Karpas-422 (cell line): ENCODE measurements around the gene TRAF3IP3. TPM values are rescaled to one million over a fixed set of nuclear protein-coding genes. Genes with fewer than 3 reads are reported as not detected.

ENCODE experiments used
- DNase-seq: peaks from one replicate; pipeline ENCODE4 v3.0.0-alpha.2; 2015
- H2AFZ ChIP-seq: fragments of 200-600 bp; sonication (generic); 2 replicates; pipeline ENCODE4 v1.6.1; 2014; ENCODE audit warnings: antibody characterized with exemption, low read length, mixed read lengths
- H3K27ac ChIP-seq: fragments of 200-600 bp; sonication (generic); 2 replicates; pipeline ENCODE4 v1.5.1; 2014; ENCODE audit warnings: mild to moderate bottlenecking, low read length, moderate library complexity
- H3K27me3 ChIP-seq: fragments of 200-600 bp; sonication (generic); 2 replicates; pipeline ENCODE4 v1.6.1; 2014; ENCODE audit warnings: low read length, mixed read lengths
- H3K36me3 ChIP-seq: fragments of 200-600 bp; sonication (generic); 2 replicates; pipeline ENCODE4 v1.6.1; 2014; ENCODE audit warnings: low read length, mixed read lengths; ENCODE audit not compliant: insufficient read depth
- H3K4me1 ChIP-seq: fragments of 200-600 bp; sonication (generic); 2 replicates; pipeline ENCODE4 v1.6.1; 2014; ENCODE audit warnings: mild to moderate bottlenecking, low read length, mixed read lengths
- H3K4me2 ChIP-seq: fragments of 200-600 bp; sonication (generic); 2 replicates; pipeline ENCODE4 v1.6.1; 2014; ENCODE audit warnings: low read length, low read depth, mild to moderate bottlenecking; ENCODE audit not compliant: poor library complexity, severe bottlenecking
- H3K4me3 ChIP-seq: fragments of 200-600 bp; sonication (generic); 2 replicates; pipeline ENCODE4 v1.5.1; 2014; ENCODE audit warnings: mild to moderate bottlenecking, antibody characterized with exemption, low read length, mixed read lengths
- H3K79me2 ChIP-seq: fragments of 200-600 bp; sonication (generic); 2 replicates; pipeline ENCODE4 v1.6.1; 2014; ENCODE audit warnings: mild to moderate bottlenecking, low read length, mixed read lengths
- H3K9ac ChIP-seq: fragments of 200-600 bp; sonication (generic); 2 replicates; pipeline ENCODE4 v1.6.0; 2014; ENCODE audit warnings: low read length
- H3K9me2 ChIP-seq: fragments of 200-600 bp; sonication (generic), shearing (Covaris generic); replicated peaks from 2 replicates; pipeline ENCODE4 v1.6.0; 2014; ENCODE audit warnings: mild to moderate bottlenecking, low read length, moderate library complexity; ENCODE audit not compliant: insufficient read depth
- H3K9me3 ChIP-seq: fragments of 300-700, 200-600 bp; sonication (generic); 2 replicates; pipeline ENCODE4 v1.6.1; 2014; ENCODE audit warnings: low read length, mixed read lengths
- H4K20me1 ChIP-seq: fragments of 200-600 bp; sonication (generic); 2 replicates; pipeline ENCODE4 v1.6.1; 2014; ENCODE audit warnings: mild to moderate bottlenecking, antibody characterized with exemption, low read length, low read depth; ENCODE audit not compliant: insufficient read depth
- total RNA-seq: library from RNA; depleted of rRNA; stranded (reverse); fragments of >200 nt; shearing (Covaris generic); gene quantifications from 2 replicates; pipeline ENCODE4 v1.2.3, GENCODE V29; 2014; ENCODE audit warnings: low replicate concordance

Gene TRAF3IP3
- total RNA-seq, 1 experiment from 2014 or later = 1.6 TPM

DNA sequence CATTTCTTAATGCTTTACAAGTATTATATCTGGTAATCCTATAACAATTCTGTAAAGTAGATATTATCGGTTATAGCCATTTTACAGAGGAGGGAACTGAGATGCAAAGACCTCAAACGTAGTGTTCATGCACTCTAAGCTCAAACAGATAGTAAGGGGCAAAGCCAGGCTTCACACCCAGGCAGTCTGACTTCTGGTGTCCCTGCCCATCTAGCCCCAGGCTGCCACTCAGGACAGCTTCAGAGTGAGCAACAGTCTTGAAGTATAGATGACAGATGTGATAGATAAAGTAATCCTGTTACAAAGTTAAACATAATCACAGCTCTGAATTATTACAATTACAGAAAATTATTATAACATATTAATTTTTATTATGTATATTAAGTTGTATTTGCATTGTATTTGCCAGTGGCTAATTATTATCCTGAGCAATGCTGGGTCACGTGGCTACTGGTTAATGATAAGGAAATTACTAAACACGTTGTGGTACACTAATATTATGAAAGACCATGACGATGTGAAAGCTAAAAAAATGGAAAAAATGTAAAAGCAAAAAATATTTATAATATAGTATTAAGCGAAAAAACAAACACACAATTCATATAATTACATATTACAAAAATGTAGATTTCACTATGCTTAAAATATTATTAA is 6.1 kb upstream of the TRAF3IP3 start:
- Histone ChIP-seq H3K36me3 (no peaks in the 10 kb centered on the region), H4K20me1 (no peaks in the 10 kb centered on the region), H2AFZ (no peak overlapping the region), H3K4me1 (peaks cover 7% of the 10 kb centered on the region; the same call in 1 of the 2 replicates), H3K9ac (no peak overlapping the region), H3K9me3 (no peaks in the 10 kb centered on the region), H3K4me2 (no peak overlapping the region), H3K27ac (no peak overlapping the region), H3K9me2 (no peaks in the 10 kb centered on the region), H3K79me2 (no peaks in the 10 kb centered on the region), H3K27me3 (no peaks in the 10 kb centered on the region), H3K4me3 (no peak overlapping the region)
- DNase-seq = no peak

DNA sequence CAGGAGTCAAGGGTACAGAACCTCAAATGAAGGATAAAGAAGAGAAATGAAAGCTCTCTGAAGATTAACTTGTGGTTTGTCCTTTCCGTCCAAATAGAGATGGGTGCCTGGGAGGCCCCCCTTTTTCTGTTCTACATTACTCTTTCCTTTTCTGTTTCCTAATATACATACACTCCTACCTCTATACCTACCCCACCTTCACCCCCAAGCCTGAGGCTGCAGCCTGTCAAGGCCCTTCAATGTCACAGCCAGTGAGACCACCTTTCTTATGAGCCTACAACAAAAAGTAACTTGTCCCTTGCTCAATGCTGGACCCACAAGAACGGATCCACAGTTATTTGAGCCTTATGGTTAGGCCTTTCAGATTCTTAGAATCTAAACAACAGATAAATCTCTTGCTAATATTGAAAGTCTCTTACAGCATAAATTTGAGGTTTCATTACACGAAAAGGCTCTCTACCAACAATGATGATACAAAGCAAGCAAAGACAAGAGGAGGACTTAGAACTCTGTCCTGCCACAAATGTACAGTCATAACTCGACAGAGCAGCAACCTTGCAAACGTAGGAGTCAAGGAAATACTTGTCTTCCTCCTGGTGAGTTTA is 4.1 kb upstream of the TRAF3IP3 start:
- H3K9me3 ChIP-seq = no peaks in the 10 kb centered on the region
- H4K20me1 ChIP-seq = no peaks in the 10 kb centered on the region
- no peak for DNase-seq
- no peaks in the 10 kb centered on the region for H3K9me2 ChIP-seq
- no peak overlapping the region for H3K27ac ChIP-seq
- no peaks in the 10 kb centered on the region for H3K36me3 ChIP-seq
- H3K4me3 ChIP-seq = no peak overlapping the region
- H3K9ac ChIP-seq = no peak overlapping the region
- H3K4me1 ChIP-seq = peaks cover 13% of the 10 kb centered on the region
- no peaks in the 10 kb centered on the region for H3K79me2 ChIP-seq
- no peaks in the 10 kb centered on the region for H3K27me3 ChIP-seq
- no peak overlapping the region for H2AFZ ChIP-seq
- no peak overlapping the region for H3K4me2 ChIP-seq

DNA sequence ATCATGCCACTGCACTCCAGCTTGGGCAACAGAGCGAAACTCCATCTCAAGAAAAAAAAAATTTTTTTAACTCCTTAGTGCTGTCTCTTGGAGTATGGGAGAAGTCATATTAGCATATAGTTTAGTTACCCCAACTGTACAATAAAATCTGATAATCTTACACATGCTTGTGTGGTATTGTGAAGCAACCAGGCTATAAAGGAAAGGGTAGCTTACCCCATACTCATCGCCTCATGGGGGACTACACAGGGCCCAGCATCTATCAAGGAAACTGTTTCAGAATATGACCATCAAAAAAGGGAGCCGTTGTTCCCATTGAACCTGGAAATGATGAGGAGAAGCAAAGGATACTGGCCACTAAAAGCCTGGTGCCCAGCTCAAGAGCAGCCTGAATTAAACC is 3.0 kb upstream of the TRAF3IP3 start:
- DNase-seq = no peak
- Histone ChIP-seq H3K4me3 (no peak overlapping the region), H3K9ac (no peak overlapping the region), H2AFZ (no peak overlapping the region), H3K79me2 (no peaks in the 10 kb centered on the region), H4K20me1 (no peaks in the 10 kb centered on the region), H3K36me3 (no peaks in the 10 kb centered on the region), H3K27ac (no peak overlapping the region), H3K9me2 (no peaks in the 10 kb centered on the region), H3K4me2 (no peak overlapping the region), H3K4me1 (peaks cover 10% of the 10 kb centered on the region), H3K9me3 (no peaks in the 10 kb centered on the region), H3K27me3 (no peaks in the 10 kb centered on the region)

DNA sequence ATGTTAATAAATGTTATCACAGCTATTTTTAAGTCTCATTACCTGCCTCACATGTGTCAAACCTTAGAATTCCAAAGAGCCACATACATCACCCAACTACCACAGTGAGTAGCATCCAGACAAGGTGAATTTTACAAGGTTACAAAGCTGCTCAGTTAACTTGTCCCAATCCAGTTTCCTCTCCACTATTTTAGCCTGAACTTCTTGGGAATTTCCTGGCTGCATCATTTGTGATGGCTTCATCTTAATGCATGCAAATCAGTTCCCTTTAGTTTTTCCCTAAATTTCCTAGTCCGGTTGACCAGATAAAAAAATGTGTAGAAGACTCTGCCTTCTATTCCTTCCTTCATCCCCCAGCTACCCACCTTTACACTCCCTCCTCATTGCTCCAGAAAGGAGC is 597 bp upstream of the TRAF3IP3 start:
- no peaks in the 10 kb centered on the region for H3K27me3 ChIP-seq
- no peak overlapping the region for H3K9ac ChIP-seq
- no peaks in the 10 kb centered on the region for H3K9me3 ChIP-seq
- no peaks in the 10 kb centered on the region for H4K20me1 ChIP-seq
- no peak overlapping the region for H3K4me3 ChIP-seq
- no peaks in the 10 kb centered on the region for H3K79me2 ChIP-seq
- H3K9me2 ChIP-seq = no peaks in the 10 kb centered on the region
- no peaks in the 10 kb centered on the region for H3K36me3 ChIP-seq
- H3K4me2 ChIP-seq = no peak overlapping the region
- H3K27ac ChIP-seq = no peak overlapping the region
- DNase-seq = no peak
- peaks cover 6% of the 10 kb centered on the region for H3K4me1 ChIP-seq
- 0 out of 2 replicates have a peak overlapping the region, but pooled peaks have one; percentile 57 for H2AFZ ChIP-seq

DNA sequence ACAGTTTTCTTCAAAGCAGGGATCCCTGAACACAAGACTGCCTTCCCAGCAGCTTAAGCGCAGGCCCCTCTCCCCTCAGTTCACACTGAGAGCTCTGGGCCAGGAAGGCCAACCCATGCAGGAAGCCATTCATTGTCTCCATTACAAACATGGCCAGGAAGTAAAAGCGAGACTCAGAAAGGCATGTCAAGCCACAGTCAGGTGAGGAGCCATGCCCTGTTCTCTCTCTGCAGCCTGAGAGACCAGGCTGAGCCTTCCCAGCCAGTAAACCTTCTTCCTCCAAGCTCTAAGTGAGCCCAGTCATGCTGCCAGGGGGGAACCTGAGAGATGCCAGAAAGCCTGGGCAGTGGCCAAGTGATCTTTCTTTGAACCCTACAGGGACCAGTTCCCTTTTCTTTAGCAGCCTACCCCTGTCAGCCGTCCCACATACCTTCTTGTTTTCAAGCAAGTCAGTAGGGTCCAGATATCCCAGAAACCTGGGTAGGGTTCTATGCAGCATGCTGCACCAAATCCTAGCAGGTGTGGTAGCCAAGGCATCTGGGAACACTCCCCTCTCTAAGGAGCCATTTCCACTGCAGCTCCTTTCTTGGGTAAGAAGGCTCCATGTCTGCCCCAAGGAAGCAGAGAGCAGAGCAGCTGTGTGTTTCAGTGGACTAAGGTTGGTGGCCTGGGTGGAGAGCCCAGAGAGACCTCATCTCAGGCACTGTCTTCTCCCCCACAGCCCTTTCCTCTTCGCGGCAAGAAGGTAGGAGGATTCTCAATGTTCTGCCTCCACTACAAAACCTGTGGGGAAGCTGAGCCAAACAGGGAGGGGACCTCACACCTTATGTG is 977 bp downstream of the TRAF3IP3 start:
- H3K36me3 ChIP-seq = no peaks in the 10 kb centered on the region
- H3K4me1 ChIP-seq = peaks cover 6% of the 10 kb centered on the region
- H3K9me2 ChIP-seq = no peaks in the 10 kb centered on the region
- H3K9me3 ChIP-seq = no peaks in the 10 kb centered on the region
- no peak overlapping the region for H2AFZ ChIP-seq
- H3K4me2 ChIP-seq = no peak overlapping the region
- DNase-seq = no peak
- no peak overlapping the region for H3K9ac ChIP-seq
- no peaks in the 10 kb centered on the region for H3K79me2 ChIP-seq
- H3K4me3 ChIP-seq = no peak overlapping the region
- no peaks in the 10 kb centered on the region for H3K27me3 ChIP-seq
- H4K20me1 ChIP-seq = no peaks in the 10 kb centered on the region
- H3K27ac ChIP-seq = no peak overlapping the region

DNA sequence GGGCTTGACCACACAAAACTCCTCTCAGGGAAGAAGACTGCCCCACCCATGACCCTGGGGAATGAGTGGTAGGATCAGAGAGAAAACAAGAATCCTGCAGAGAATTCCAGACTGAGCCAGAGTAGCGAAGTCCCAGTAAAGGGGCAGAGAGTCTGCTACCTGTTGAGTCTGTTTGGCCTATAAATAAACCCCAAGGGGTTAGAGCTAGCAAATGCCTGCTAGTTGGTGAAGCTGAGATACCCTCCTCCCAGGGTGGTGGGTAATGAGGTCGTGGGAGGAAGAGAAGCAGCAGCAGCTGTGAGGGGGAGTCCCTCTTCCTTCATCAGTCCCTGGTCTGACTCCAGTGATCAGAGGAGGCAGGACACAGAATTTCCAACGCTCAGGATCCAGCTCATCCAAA is 2.5 kb downstream of the TRAF3IP3 start:
- Histone ChIP-seq H3K9me3 (no peaks in the 10 kb centered on the region), H4K20me1 (no peaks in the 10 kb centered on the region), H3K4me1 (peaks cover 6% of the 10 kb centered on the region), H3K27me3 (no peaks in the 10 kb centered on the region), H3K9ac (no peak overlapping the region), H2AFZ (no peak overlapping the region), H3K4me2 (no peak overlapping the region), H3K27ac (no peak overlapping the region), H3K79me2 (no peaks in the 10 kb centered on the region), H3K9me2 (no peaks in the 10 kb centered on the region), H3K4me3 (no peak overlapping the region), H3K36me3 (no peaks in the 10 kb centered on the region)
- DNase-seq = no peak

DNA sequence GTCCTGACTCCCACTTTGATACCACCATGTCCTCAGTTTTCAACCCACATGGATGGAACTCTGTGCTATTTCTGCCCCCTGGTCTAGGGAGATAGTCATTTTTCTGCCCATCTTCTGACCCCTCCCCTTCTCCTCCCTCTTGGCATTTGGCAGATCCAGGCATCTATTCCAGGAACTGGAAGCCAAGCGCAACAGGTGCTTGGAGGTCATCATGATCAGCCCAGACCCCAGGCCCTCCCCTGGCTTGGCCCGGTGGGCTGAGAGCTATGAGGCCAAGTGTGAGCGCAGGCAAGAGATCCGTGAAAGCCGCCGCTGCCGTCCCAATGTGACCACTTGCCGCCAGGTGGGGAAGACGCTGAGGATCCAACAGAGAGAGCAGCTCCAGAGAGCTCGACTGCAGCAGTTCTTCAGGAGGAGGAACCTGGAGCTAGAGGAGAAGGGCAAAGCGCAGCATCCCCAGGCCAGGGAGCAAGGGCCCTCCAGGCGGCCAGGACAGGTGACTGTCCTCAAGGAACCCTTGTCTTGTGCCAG is 4.0 kb downstream of the TRAF3IP3 start:
- Histone ChIP-seq H3K4me3 (no peak overlapping the region), H2AFZ (no peak overlapping the region), H3K9me3 (no peaks in the 10 kb centered on the region), H3K27me3 (no peaks in the 10 kb centered on the region), H3K27ac (no peak overlapping the region), H4K20me1 (no peaks in the 10 kb centered on the region), H3K9me2 (no peaks in the 10 kb centered on the region), H3K9ac (no peak overlapping the region), H3K4me1 (peaks cover 6% of the 10 kb centered on the region), H3K4me2 (no peak overlapping the region), H3K36me3 (no peaks in the 10 kb centered on the region), H3K79me2 (no peaks in the 10 kb centered on the region)
- no peak for DNase-seq

DNA sequence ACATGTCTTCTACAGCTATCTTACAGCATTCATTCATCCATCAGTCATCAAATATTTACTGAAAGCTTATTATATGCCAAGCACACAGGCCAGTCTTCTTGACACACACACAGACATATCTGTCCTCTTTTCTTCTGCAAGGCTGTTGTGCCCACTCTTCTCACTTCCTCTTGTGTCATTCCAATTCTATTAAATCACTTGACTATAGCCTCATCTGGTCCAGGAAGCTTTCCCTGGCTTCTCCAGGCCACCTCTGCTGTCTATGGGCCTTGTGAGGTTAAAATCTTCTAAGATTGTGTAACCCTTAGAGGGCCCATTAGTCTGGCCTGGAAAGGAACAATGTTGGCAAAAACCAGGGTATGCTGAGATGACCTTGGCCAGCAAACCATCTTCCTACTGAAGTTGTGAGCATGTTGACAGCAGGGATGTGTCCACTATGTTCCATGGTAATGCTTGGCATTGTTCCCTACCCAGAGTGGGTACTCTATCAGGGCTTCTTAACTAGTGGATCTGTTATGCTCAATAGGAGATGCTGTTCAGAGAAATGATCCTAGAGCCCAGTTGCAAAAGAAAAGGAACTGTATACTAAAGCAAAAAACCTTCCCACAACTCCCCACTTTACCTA is 5.3 kb downstream of the TRAF3IP3 start:
- H3K27me3 ChIP-seq = no peaks in the 10 kb centered on the region
- H4K20me1 ChIP-seq = no peaks in the 10 kb centered on the region
- H3K79me2 ChIP-seq = no peaks in the 10 kb centered on the region
- H3K36me3 ChIP-seq = no peaks in the 10 kb centered on the region
- no peak for DNase-seq
- no peak overlapping the region for H3K4me2 ChIP-seq
- H3K9ac ChIP-seq = no peak overlapping the region
- no peaks in the 10 kb centered on the region for H3K9me3 ChIP-seq
- H2AFZ ChIP-seq = no peak overlapping the region
- no peak overlapping the region for H3K27ac ChIP-seq
- H3K4me3 ChIP-seq = no peak overlapping the region
- no peaks in the 10 kb centered on the region for H3K9me2 ChIP-seq
- H3K4me1 ChIP-seq = peaks cover 2% of the 10 kb centered on the region
